ENCODE data around the gene CACNA1E. TPM values are rescaled to one million over a fixed set of nuclear protein-coding genes. Genes with fewer than 3 reads are reported as not detected.

The CACNA1E gene
- total and polyA plus RNA-seq, 2 of the 4 experiments (the other 2 are of a cell fraction): not detected

DNA sequence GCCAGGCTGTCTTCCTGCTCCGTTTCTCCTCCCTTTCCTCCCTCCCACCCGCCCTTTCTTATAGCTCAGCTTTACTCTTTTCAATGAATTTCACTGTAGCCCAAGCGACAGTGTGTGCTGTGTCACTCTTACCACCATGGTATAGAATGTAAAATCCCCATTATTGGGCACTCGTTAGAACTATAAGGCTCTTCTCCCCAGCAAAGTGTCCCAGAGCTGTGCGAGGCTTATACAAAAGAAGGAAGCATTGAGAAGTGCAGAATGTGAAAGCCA lies 192.5 kb downstream of the CACNA1E start:
- POLR2A ChIA-PET (ENCODE audit: unreplicated experiment): no interaction called here
- Histone ChIP-seq H4K5ac (ENCODE audit: low read depth, low read length) (no peak overlapping the region), H4K20me1 (ENCODE audit: insufficient read depth, low read length) (no peaks in the 10 kb centered on the region), H3K14ac (replicated peaks; ENCODE audit: low read depth, low read length) (no peak overlapping the region), H3K27me3 (ENCODE audit: control insufficient read depth, insufficient read depth, low read length) (no peaks in the 10 kb centered on the region), H2BK20ac (ENCODE audit: low read depth, low read length) (no peak overlapping the region), H3K27ac (ENCODE audit: insufficient read depth, low read length) (no peak overlapping the region), H3K36me3 (ENCODE audit: control insufficient read depth, insufficient read depth, low read length) (no peaks in the 10 kb centered on the region), H2BK5ac (ENCODE audit: low read depth, low read length, poor library complexity, severe bottlenecking) (no peak overlapping the region), H2AK9ac (replicated peaks; ENCODE audit: low read depth, low read length, poor library complexity) (no peak overlapping the region), H2BK120ac (ENCODE audit: low read depth, low read length) (no peak overlapping the region), H3K4ac (ENCODE audit: low read depth, low read length) (no peak overlapping the region), H3K4me2 (ENCODE audit: low read depth, low read length) (no peak overlapping the region), H3K9me1 (ENCODE audit: insufficient read depth, low read length) (no peaks in the 10 kb centered on the region), H2AK5ac (ENCODE audit: low read depth, low read length) (no peak overlapping the region), H3K23ac (ENCODE audit: low read depth, low read length) (no peak overlapping the region), H2AFZ (replicated peaks; ENCODE audit: low read length, poor library complexity) (no peak overlapping the region), H3K9me3 (ENCODE audit: control insufficient read depth, insufficient read depth, low read length) (peaks cover 9% of the 10 kb centered on the region), H3K56ac (ENCODE audit: extremely low read depth, insufficient read depth, low read length) (no peak overlapping the region), H4K8ac (ENCODE audit: low read depth in 2 of 2, low read length in 2 of 2) (no peak overlapping the region), H4K91ac (ENCODE audit: insufficient read depth, low read depth, low read length) (no peak overlapping the region), H3K79me1 (ENCODE audit: low read depth in 1 of 2, low read length in 2 of 2) (no peaks in the 10 kb centered on the region), H3K4me3 (ENCODE audit: insufficient read depth, low read depth, low read length) (no peak overlapping the region), H3K9ac (ENCODE audit: low read depth, low read length) (no peak overlapping the region), H3K18ac (ENCODE audit: low read depth, low read length) (no peak overlapping the region), H3K4me1 (ENCODE audit: control insufficient read depth, insufficient read depth, low read length) (no peaks in the 10 kb centered on the region), H2BK15ac (ENCODE audit: low read depth, low read length) (no peak overlapping the region)
- intact Hi-C loops (cut with micrococcal nuclease) (no loop called here), in situ Hi-C loops (cut with MboI; ENCODE audit: low sequenced_read_pairs) (loop anchor here (10.0 kb wide), 1 partner anchor 201 kb away; no protein-coding TSS in a partner anchor), dilution Hi-C loops (cut with HindIII; ENCODE audit: low sequenced_read_pairs, unreplicated experiment) (no loop called here)
- no peak for DNase-seq
- ATAC-seq (ENCODE audit: low read depth): no peak
- CTCF ChIA-PET: no interaction called here
- BruUV-seq (replicated peaks): no TSS peak
- no peak for TF ChIP-seq RAD21 (IDR thresholded peaks at IDR 0.05; ENCODE audit: low read length)
- TF ChIP-seq RCOR1 (IDR thresholded peaks at IDR 0.05; ENCODE audit: insufficient replicate concordance, low read length): no peak
- TF ChIP-seq BHLHE40 (IDR thresholded peaks at IDR 0.05; ENCODE audit: low read depth, low read length): no peak
- TF ChIP-seq RFX5 (IDR thresholded peaks at IDR 0.05; ENCODE audit: low read depth, low read length): no peak
- TF ChIP-seq MXI1 (IDR thresholded peaks at IDR 0.05; ENCODE audit: borderline replicate concordance, low read depth, low read length): no peak
- TF ChIP-seq MAZ (IDR thresholded peaks at IDR 0.05; ENCODE audit: borderline replicate concordance, low read depth, low read length): no peak
- no peak for TF ChIP-seq CHD1 (IDR thresholded peaks at IDR 0.05; ENCODE audit: low read depth, low read length)
- TF ChIP-seq, protein P1, sequence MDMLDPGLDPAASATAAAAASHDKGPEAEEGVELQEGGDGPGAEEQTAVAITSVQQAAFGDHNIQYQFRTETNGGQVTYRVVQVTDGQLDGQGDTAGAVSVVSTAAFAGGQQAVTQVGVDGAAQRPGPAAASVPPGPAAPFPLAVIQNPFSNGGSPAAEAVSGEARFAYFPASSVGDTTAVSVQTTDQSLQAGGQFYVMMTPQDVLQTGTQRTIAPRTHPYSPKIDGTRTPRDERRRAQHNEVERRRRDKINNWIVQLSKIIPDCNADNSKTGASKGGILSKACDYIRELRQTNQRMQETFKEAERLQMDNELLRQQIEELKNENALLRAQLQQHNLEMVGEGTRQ (IDR thresholded peaks at IDR 0.05; ENCODE audit: low read depth, low read length): no peak
- TF ChIP-seq POLR2A (IDR thresholded peaks at IDR 0.05; ENCODE audit: low read depth, low read length): no peak
- no peak for TF ChIP-seq SMC3 (IDR thresholded peaks at IDR 0.05; ENCODE audit: low read depth, low read length)
- no peak for TF ChIP-seq FOS (IDR thresholded peaks at IDR 0.05; ENCODE audit: low read depth, low read length)
- TF ChIP-seq, protein P2, sequence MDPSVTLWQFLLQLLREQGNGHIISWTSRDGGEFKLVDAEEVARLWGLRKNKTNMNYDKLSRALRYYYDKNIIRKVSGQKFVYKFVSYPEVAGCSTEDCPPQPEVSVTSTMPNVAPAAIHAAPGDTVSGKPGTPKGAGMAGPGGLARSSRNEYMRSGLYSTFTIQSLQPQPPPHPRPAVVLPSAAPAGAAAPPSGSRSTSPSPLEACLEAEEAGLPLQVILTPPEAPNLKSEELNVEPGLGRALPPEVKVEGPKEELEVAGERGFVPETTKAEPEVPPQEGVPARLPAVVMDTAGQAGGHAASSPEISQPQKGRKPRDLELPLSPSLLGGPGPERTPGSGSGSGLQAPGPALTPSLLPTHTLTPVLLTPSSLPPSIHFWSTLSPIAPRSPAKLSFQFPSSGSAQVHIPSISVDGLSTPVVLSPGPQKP (IDR thresholded peaks at IDR 0.05; ENCODE audit: borderline replicate concordance, low read depth, low read length): no peak
- TF ChIP-seq, protein P3, sequence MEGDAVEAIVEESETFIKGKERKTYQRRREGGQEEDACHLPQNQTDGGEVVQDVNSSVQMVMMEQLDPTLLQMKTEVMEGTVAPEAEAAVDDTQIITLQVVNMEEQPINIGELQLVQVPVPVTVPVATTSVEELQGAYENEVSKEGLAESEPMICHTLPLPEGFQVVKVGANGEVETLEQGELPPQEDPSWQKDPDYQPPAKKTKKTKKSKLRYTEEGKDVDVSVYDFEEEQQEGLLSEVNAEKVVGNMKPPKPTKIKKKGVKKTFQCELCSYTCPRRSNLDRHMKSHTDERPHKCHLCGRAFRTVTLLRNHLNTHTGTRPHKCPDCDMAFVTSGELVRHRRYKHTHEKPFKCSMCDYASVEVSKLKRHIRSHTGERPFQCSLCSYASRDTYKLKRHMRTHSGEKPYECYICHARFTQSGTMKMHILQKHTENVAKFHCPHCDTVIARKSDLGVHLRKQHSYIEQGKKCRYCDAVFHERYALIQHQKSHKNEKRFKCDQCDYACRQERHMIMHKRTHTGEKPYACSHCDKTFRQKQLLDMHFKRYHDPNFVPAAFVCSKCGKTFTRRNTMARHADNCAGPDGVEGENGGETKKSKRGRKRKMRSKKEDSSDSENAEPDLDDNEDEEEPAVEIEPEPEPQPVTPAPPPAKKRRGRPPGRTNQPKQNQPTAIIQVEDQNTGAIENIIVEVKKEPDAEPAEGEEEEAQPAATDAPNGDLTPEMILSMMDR (conservative IDR thresholded peaks at IDR 0.05; ENCODE audit: low read depth, low read length): no peak
- no peak for TF ChIP-seq NFE2L2 (IDR thresholded peaks at IDR 0.05; ENCODE audit: low read depth, low read length)
- TF ChIP-seq CEBPB (IDR thresholded peaks at IDR 0.05; ENCODE audit: low read depth, low read length): no peak
- WGBS, 2 experiments (ENCODE audit: extremely low coverage in 2 of 2, insufficient read length in 1 of 2): no CpG with 5 or more reads among the region's 5 CpGs

All from IMR-90 (cell line).